ENCODE measurements around the gene CDHR1. TPM values are rescaled to one million over a fixed set of nuclear protein-coding genes. Genes with fewer than 3 reads are reported as not detected.
A peak's percentile ranks its signal among the peaks of the same experiment; 100 is the strongest.

Gene CDHR1
- total and polyA plus RNA-seq, 10 donors, result 0.53 to 10.6 (median 4.4) TPM

DNA sequence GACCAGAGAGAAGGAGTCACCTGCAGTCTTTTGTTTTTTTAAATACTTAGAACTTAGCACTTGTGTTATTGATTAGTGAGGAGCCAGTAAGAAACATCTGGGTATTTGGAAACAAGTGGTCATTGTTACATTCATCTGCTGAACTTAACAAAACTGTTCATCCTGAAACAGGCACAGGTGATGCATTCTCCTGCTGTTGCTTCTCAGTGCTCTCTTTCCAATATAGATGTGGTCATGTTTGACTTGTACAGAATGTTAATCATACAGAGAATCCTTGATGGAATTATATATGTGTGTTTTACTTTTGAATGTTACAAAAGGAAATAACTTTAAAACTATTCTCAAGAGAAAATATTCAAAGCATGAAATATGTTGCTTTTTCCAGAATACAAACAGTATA, 41.6 kb upstream of the CDHR1 start:
- H3K4me3 ChIP-seq, result no peak overlapping the region
- TF ChIP-seq POLR2AphosphoS5 (IDR thresholded peaks at IDR 0.05) (no peak), POLR2A (IDR thresholded peaks at IDR 0.05) (no peak)
- TF ChIP-seq, protein P1, sequence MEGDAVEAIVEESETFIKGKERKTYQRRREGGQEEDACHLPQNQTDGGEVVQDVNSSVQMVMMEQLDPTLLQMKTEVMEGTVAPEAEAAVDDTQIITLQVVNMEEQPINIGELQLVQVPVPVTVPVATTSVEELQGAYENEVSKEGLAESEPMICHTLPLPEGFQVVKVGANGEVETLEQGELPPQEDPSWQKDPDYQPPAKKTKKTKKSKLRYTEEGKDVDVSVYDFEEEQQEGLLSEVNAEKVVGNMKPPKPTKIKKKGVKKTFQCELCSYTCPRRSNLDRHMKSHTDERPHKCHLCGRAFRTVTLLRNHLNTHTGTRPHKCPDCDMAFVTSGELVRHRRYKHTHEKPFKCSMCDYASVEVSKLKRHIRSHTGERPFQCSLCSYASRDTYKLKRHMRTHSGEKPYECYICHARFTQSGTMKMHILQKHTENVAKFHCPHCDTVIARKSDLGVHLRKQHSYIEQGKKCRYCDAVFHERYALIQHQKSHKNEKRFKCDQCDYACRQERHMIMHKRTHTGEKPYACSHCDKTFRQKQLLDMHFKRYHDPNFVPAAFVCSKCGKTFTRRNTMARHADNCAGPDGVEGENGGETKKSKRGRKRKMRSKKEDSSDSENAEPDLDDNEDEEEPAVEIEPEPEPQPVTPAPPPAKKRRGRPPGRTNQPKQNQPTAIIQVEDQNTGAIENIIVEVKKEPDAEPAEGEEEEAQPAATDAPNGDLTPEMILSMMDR (IDR thresholded peaks at IDR 0.05 in 8 of 11, conservative IDR thresholded peaks at IDR 0.05 in 3 of 11), result no peak
- DNase-seq, result no peak
- H3K27ac ChIP-seq, result no peak overlapping the region
- intact Hi-C loops (cut with DNase I; ENCODE audit: low total_unique reads), result no loop called here
- H3K36me3 ChIP-seq, result peaks cover 6 to 82% (median 68%) of the 10 kb centered on the region in 6 donors
- no peaks in the 10 kb centered on the region for H3K9me3 ChIP-seq
- peaks cover 0 to 17% (median 2%) of the 10 kb centered on the region in 6 donors for H3K4me1 ChIP-seq
- no peaks in the 10 kb centered on the region for H3K27me3 ChIP-seq (replicated peaks in 1 of 7)

DNA sequence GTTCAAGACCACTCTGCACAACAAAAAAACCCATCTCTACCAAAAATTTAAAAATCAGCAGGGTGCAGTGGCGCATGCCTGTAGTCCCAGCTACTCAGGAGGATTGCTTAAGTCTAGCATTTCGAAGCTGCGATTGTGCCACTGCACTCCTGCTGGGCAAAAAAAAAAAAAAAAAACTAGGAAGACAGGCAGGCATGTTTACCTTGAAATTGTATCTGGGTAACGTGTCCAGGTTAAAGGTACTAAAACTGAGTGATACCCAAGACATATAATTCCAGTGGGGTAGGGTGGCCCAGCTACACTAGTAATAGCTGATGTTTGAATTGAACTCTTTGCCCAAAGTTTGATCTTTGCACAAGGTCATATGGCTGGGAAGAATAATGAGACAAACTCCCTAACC, 38.8 kb upstream of the CDHR1 start:
- TF ChIP-seq POLR2AphosphoS5 (IDR thresholded peaks at IDR 0.05) (no peak), POLR2A (IDR thresholded peaks at IDR 0.05) (no peak)
- TF ChIP-seq, protein P1 (IDR thresholded peaks at IDR 0.05 in 8 of 11, conservative IDR thresholded peaks at IDR 0.05 in 3 of 11), result no peak
- DNase-seq, result no peak
- H3K4me3 ChIP-seq, result no peak overlapping the region
- H3K36me3 ChIP-seq, result peaks cover 4 to 55% (median 45%) of the 10 kb centered on the region in 6 donors
- peak overlapping the region in 2 of 8 donors; percentile 53 to 59 for H3K27ac ChIP-seq
- no peaks in the 10 kb centered on the region for H3K27me3 ChIP-seq (replicated peaks in 1 of 7)
- 57 to 94% (median 79%) methylated on average over 4 of the region's 4 CpGs for WGBS, 5 donors
- H3K9me3 ChIP-seq, result no peaks in the 10 kb centered on the region
- intact Hi-C loops (cut with DNase I; ENCODE audit: low total_unique reads), result no loop called here
- peaks cover 0 to 18% (median 0%) of the 10 kb centered on the region in 6 donors for H3K4me1 ChIP-seq

GRCh38 chr10:84156009-84156408, 38.3 kb upstream of the CDHR1 start:
- WGBS, 5 donors, result 89 to 97% (median 93%) methylated on average over 2 of the region's 2 CpGs
- H3K27me3 ChIP-seq (replicated peaks in 1 of 7), result no peaks in the 10 kb centered on the region
- peak overlapping the region in 2 of 8 donors; percentile 53 to 59 for H3K27ac ChIP-seq
- H3K9me3 ChIP-seq, result no peaks in the 10 kb centered on the region
- no peak overlapping the region for H3K4me3 ChIP-seq
- intact Hi-C loops (cut with DNase I; ENCODE audit: low total_unique reads), result no loop called here
- peaks cover 0 to 18% (median 0%) of the 10 kb centered on the region in 6 donors for H3K4me1 ChIP-seq
- peaks cover 4 to 50% (median 40%) of the 10 kb centered on the region in 6 donors for H3K36me3 ChIP-seq
- TF ChIP-seq, protein P1 (IDR thresholded peaks at IDR 0.05 in 8 of 11, conservative IDR thresholded peaks at IDR 0.05 in 3 of 11), result no peak
- no peak for TF ChIP-seq POLR2AphosphoS5 (IDR thresholded peaks at IDR 0.05)
- TF ChIP-seq POLR2A (IDR thresholded peaks at IDR 0.05), result no peak
- no peak for DNase-seq

DNA sequence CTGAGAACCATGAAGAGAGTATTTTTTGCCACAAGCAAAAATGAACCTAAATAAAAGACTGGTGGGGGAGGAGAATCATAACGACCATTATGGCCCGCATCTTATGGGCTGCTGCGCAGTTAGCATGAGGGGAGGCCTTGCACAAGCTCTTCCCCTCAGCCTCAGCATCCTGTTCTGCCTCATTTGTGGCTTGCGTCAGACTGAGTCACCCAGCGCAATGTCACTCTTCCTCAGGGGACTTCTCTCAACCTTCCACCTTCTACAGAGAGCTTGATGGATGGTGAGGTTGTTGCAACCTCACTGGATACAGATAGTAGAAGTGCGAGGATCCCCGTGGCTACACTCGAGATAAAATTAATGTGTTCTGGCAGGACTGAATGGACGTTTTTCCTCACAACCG, 37.6 kb upstream of the CDHR1 start:
- intact Hi-C loops (cut with DNase I; ENCODE audit: low total_unique reads), result no loop called here
- Histone ChIP-seq H3K27me3 (replicated peaks in 1 of 7) (peaks cover 0 to 4% (median 0%) of the 10 kb centered on the region in 7 donors), H3K36me3 (peaks cover 4 to 42% (median 34%) of the 10 kb centered on the region in 6 donors), H3K9me3 (no peaks in the 10 kb centered on the region), H3K4me1 (peaks cover 0 to 18% (median 0%) of the 10 kb centered on the region in 6 donors), H3K4me3 (no peak overlapping the region), H3K27ac (peak overlapping the region in 5 of 8 donors; percentile 11 to 60 (median 53))
- peak; percentile 84 for DNase-seq
- WGBS, 5 donors, result 37 to 60% (median 55%) methylated on average over 10 of the region's 10 CpGs
- peak in 2 of 3 donors; percentile 47 to 86 for TF ChIP-seq POLR2AphosphoS5 (IDR thresholded peaks at IDR 0.05)
- TF ChIP-seq, protein P1 (IDR thresholded peaks at IDR 0.05 in 8 of 11, conservative IDR thresholded peaks at IDR 0.05 in 3 of 11), result no peak

Measured in spleen (tissue), 11 donors.